Esophagus squamous epithelium (tissue), 4 donors: Measurements from ENCODE around the gene POU6F1.

Experiments used
- POLR2A ChIP-seq, 4 donors: fragments of 450-650 bp; IDR thresholded peaks; one replicate each; pipeline ENCODE4 v1.6.1; 2017; ENCODE audit warnings: antibody characterized with exemption in 4 of 4, mild to moderate bottlenecking in 4 of 4, moderate library complexity in 3 of 4
- TF ChIP-seq, protein P1 (sequence below), 6 experiments: fragments of 450-650 bp in 4 of 6; fragments of 200-600 bp in 2 of 6; sonication (generic) in 2 of 6; IDR thresholded peaks; one replicate each; pipeline ENCODE4 v1.5.1; 2016 to 2019; ENCODE audit warnings: antibody characterized with exemption in 6 of 6, mild to moderate bottlenecking in 4 of 6, moderate library complexity in 4 of 6

GRCh38 chr12:51186465-51187085, 31.3 kb downstream of the POU6F1 start:
- TF ChIP-seq, protein P1, sequence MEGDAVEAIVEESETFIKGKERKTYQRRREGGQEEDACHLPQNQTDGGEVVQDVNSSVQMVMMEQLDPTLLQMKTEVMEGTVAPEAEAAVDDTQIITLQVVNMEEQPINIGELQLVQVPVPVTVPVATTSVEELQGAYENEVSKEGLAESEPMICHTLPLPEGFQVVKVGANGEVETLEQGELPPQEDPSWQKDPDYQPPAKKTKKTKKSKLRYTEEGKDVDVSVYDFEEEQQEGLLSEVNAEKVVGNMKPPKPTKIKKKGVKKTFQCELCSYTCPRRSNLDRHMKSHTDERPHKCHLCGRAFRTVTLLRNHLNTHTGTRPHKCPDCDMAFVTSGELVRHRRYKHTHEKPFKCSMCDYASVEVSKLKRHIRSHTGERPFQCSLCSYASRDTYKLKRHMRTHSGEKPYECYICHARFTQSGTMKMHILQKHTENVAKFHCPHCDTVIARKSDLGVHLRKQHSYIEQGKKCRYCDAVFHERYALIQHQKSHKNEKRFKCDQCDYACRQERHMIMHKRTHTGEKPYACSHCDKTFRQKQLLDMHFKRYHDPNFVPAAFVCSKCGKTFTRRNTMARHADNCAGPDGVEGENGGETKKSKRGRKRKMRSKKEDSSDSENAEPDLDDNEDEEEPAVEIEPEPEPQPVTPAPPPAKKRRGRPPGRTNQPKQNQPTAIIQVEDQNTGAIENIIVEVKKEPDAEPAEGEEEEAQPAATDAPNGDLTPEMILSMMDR (IDR thresholded peaks at IDR 0.05), result no peak
- no peak for TF ChIP-seq POLR2A (IDR thresholded peaks at IDR 0.05)
